IPS-18c (cell line): ENCODE data around the gene BSN.

Experiments
- H3K4me3 ChIP-seq: 2 replicates; pipeline ENCODE4 v1.7.0; 2013; ENCODE audit warnings: low read depth, mild to moderate bottlenecking, low read length, moderate library complexity; ENCODE audit not compliant: insufficient read depth
- H3K9me3 ChIP-seq: one replicate; pipeline ENCODE4 v1.6.1; 2013; ENCODE audit warnings: mild to moderate bottlenecking, low read length, moderate library complexity; ENCODE audit not compliant: control insufficient read depth, insufficient read depth

The BSN gene

DNA sequence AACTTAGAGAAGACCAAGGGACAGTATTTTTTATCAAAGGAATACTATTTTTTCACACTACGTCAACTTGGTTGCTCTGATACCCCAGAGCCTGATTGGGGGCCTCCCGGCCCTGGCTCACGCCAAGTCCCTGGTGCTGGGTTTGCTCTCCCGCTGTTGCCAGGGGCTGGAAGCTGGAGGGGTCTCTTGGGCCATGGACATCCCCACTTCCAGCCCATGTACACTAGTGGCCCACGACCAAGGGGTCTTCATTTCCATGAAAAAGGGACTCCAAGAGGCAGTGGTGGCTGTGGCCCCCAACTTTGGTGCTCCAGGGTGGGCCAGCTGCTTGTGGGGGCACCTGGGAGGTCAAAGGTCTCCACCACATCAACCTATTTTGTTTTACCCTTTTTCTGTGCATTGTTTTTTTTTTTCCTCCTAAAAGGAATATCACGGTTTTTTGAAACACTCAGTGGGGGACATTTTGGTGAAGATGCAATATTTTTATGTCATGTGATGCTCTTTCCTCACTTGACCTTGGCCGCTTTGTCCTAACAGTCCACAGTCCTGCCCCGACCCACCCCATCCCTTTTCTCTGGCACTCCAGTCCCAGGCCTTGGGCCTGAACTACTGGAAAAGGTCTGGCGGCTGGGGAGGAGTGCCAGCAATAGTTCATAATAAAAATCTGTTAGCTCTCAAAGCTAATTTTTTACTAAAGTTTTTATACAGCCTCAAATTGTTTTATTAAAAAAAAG, 20.3 kb upstream of the BSN start:
- Histone ChIP-seq H3K9me3 (no peaks in the 10 kb centered on the region), H3K4me3 (no peak overlapping the region)

DNA sequence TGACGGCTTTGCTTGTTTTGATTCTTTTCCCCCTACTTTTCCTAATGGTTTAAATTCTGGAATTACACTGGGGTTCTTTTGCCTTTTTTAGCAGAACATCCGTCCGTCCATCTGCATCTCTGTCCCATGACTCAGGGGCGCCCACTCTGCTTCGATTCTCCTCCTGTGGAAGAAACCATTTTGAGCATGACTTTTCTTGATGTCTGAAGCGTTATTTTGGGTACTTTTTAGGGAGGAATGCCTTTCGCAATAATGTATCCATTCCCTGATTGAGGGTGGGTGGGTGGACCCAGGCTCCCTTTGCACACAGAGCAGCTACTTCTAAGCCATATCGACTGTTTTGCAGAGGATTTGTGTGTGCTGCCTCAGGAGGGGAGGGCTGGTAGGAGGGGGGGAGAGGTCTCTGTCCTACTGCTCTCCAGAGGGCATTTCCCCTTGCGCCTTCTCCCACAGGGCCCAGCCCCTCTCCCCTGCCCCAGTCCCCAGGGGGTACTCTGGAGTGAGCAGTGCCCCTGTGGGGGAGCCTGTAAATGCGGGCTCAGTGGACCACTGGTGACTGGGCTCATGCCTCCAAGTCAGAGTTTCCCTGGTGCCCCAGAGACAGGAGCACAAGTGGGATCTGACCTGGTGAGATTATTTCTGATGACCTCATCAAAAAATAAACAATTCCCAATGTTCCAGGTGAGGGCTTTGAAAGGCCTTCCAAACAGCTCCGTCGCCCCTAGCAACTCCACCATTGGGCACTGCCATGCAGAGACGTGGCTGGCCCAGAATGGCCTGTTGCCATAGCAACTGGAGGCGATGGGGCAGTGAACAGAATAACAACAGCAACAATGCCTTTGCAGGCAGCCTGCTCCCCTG, 19.5 kb upstream of the BSN start:
- Histone ChIP-seq H3K4me3 (no peak overlapping the region), H3K9me3 (no peaks in the 10 kb centered on the region)

DNA sequence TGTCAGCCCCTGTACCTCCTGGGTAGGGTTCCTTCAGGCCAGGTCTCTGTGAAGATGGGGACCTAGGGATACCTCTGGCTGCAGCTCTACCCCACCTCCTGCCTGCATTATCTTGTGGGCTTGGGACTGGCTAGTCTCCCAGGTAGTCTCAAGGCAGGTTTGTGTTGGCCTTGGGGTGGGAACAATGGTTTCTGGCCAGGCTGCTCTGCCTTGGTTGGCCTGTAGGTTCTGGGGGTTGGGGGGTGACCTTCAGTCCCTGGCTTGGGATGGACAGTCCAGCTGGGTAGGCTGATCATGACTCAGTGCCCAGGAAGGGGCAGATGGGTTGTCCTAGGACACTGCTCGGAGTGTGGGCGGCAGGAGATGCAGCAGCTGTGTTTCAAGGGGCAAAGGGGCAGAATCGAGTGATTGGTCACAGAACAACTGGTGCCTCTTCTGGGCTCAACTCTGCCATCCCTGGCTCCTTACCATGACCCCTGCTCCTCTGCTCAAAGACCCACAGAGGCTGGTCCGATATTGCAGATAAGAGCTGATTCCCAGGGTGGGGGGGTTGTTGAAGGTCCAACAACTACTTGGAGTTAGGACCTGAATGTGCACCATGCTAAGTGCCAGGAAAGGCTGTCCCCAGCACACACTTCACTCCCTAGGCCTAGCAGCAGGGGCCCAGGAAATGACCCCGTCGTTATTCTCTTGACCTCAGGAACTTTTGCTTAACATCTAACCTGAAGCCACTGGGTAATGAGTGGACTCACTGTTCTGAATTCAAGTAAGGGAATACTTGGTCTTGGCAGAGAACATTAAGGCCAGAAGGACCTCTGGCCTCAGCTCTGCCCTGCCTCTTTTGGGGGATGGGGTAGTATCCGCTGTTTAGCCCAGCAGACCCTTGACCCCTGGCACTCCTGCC, 18.1 kb upstream of the BSN start:
- no peak overlapping the region for H3K4me3 ChIP-seq
- no peaks in the 10 kb centered on the region for H3K9me3 ChIP-seq

DNA sequence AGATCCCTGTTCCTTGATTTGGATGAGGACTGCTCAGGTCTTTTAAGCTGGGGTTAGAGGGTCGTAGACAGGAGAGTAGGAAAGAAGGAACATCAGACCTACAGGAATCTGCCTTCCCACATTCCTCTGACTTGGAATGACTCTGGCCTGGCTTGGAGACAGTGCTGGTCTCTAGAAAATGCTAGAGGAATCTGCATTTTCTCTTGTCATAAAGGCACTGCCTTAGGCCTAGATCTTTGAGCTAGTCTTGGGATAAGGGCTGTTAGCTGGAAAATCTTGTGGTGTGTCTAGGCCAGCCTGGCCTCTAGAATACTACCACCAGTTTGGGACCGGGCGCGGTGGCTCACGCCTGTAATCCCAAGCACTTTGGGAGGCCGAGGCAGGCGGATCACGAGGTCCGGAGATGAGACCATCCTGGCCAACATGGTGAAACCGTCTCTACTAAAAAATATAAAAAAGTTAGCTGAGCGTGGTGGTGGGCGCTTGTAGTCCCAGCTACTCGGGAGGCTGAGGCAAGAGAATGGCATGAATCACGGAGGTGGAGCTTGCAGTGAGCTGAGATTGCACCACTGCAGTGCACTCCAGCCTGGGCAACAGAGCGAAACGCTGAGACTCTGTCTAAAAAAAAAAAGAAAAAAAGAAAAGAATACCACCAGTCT, 17.3 kb upstream of the BSN start:
- no peaks in the 10 kb centered on the region for H3K9me3 ChIP-seq

DNA sequence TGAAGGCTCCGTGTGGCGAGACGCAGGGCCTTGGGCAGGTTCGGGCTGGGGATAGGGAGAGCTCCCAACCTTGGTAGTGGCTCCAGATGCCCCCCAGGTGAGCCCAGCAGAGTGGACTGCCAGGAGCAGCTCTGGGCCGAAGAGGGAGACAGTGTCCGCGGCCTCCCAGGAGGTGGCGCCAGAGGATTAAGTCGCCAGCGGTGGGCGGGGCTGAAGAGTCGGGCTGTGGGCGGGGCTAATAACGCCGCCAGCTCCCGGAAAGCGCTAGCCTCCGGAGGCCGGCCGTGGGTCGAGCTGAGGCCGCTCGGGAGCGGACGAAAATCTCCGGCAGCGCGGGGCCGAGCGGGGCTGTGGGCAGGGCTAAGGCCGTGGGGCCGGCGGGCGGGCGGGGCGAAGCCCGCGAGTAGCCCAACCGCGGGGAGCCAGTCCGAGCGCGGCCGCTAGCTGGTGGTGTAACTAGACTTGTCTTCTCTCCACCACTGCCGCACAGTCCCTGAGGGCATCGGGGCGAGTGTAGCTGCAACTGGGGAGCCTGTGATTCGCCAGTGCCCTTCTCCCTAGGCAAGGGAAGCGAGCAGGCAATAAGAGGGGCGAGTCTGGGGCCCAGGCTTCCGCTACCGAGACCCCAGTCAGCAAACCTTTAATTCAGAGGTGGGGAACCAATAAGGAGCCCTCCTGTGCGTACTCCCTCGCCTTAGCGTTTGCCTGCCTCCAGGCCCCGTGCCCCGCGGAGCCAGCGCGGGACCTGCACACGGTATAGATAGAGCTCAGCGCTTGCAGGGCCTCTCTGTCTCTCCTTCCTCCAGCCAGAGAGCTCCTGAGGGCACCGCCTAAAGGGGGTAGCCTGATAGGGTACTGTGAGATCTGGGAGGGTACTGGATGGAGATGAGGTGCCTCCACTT, 14.4 kb upstream of the BSN start:
- Histone ChIP-seq H3K4me3 (peak overlapping the region; percentile 66), H3K9me3 (peaks cover 2% of the 10 kb centered on the region)

More for the DNA sequence above, 17.3 kb upstream of the BSN start:
- no peak overlapping the region for H3K4me3 ChIP-seq

DNA sequence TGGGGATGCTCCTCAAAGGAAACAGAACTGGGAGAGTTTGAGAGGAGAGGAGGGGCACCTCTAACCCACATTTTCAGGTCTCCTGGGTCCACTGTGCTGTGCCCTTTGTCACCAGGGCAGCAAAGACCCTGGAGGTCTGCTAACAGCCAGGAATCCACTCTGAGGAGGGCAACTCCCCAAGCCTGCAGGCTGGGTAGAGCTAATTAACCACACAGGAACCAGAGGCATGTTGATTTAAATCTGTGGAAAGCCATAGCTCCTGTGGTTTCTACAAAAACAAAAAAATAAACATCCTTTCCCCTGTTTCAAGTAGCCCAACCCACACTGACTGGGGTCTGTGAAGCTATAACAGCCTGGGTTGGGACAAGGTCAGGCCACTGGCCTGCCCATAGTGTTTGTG, 2.2 kb upstream of the BSN start:
- no peak overlapping the region for H3K4me3 ChIP-seq
- H3K9me3 ChIP-seq = no peaks in the 10 kb centered on the region

DNA sequence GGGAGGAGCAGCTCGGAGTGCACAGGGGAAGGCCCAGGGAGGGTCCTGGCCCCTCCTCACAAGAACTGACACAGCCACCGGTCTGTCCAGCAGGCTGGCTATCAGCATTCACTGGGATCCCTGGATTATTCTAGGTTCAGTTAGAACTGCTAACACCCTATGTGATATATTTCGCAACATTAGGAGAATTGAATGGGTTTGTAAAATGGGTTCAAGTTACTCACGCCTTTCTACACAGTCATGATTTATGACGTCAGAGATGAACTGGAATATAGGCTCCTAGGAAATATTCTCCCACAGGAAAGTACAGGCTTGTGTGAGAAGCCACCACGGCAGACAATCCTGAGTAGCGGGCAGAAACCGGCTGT, 969 bp upstream of the BSN start:
- peak overlapping the region; percentile 65 for H3K4me3 ChIP-seq
- no peaks in the 10 kb centered on the region for H3K9me3 ChIP-seq

DNA sequence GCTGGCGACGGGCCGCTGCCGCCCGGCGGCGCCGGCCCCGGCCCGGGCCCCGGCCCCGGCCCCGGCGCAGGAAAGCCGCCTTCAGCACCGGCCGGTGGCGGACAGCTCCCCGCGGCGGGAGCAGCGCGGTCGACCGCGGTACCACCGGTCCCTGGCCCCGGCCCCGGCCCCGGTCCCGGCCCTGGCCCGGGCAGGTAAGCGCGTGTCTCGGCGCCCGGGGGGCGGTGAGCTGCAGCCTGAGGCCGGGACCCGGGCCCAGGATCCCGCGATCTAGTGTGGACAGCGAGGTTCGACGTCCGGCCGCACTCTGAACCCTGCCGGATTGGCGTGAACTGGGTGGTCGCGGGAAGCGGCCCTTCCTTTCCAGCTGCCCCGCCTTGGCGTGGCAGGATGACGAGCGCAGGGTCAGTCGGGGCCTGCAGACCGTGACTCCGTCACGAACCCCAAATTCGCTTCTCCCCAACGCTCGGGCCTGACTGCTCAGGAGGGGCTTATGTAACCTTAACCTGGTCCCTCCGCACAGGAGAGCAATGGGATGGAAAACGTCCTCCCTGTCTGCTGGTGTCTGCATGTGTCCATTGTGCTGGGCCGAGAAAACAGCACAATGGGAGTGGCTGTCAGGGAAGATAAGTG, 472 bp downstream of the BSN start:
- Histone ChIP-seq H3K9me3 (no peaks in the 10 kb centered on the region), H3K4me3 (peak overlapping the region; percentile 72)

DNA sequence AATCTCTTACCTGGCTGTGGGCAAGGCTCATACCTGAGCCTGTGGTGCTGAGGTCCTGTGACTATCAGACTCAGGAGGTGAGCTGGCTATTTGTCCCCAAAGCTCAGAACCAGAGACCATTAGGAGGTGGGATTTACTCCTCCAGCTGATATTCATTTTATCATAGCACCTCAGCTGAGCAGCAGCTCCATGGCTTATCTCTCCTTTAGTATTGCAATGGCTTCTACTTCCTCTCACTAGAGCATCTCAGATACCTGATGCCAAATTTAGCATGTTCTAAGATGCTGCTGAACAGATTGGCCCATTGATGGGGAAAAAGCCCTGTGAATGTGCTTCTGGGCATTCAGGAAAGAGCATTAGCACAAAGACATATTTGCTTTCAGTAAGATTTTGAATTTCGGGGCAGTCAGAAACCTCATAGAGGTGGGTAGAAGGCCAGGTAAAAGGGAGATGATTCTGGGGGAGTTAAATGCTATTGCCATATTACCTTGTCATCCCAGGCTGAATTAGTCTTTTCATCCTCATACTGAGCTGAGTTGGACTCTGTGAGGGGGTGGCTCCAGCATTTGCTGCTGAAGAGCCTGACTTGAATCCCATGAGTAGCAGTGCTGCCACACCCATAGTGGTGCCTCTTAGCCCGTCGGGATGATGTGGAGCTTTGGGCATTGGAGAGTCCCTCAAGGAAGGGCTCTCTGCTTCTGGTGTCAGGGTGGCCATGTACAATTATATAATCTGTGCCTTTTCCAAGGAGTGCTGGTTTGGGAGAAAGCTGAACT, 2.4 kb downstream of the BSN start:
- H3K4me3 ChIP-seq = no peak overlapping the region
- no peaks in the 10 kb centered on the region for H3K9me3 ChIP-seq

DNA sequence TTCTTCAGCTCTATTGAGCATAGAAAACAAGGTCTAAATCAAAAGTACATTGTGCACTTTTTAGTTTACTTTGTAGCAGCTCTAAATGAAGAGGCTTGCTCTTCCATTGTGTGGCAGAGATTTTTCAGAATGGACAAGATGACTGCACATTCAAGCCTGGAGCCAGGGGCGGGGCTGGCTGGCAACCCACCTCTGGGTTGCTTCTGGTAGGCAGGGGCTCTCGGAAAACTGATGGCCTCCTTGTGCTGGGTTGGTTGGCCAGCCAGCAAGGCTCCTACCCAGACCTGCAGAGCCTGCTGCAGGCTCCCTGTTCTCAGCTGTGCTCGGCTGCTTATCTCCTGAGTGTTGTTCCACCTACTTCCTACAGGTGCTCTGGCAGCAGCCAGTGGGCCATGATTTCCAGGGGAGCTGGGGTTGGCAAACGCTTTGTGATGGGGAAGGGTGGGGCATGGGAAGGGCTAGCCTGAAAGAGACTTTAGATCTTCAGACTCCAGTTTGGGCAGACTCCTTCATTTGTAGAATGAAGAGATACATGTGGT, 8.8 kb downstream of the BSN start:
- no peak overlapping the region for H3K4me3 ChIP-seq
- peaks cover 2% of the 10 kb centered on the region for H3K9me3 ChIP-seq

DNA sequence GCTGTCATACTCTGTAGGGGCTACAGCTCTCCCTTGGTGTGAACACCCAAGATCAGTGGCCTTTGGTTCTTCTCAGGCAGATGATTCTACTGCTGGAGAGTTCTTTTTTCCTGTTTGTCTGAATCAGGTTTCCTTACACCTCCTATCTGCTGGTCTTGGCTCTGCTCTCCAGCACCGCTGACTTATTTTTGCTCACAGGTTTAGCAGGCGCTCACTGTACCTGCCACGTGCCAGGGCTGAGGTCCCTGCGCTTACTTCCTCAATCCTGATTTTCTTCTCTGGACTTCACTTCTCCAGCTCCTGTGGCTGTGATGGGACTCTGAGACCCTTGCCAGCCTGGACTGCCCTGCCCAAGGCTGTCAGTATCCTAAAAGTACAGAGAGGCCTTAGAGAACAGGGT, 9.5 kb downstream of the BSN start:
- H3K4me3 ChIP-seq = no peak overlapping the region
- peaks cover 2% of the 10 kb centered on the region for H3K9me3 ChIP-seq

DNA sequence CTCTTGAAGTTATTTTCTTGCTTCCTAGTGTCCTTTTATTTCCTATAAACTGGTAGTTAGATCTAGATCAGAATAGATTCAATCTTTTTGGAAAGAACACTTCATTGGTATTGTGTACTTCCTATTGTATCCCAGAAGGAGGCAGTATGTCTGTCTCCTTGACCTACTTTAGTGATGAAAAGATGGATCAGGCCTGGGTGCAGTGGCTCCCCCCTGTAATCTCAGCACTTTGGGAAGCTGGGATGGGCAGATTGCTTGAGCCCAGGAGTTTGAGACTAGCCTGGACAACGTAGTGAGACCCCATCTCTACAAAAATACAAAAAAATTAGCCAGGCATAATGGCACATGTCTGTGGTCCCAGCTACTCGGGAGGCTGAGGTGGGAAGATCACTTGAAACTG, 12.0 kb downstream of the BSN start:
- Histone ChIP-seq H3K9me3 (peaks cover 2% of the 10 kb centered on the region), H3K4me3 (no peak overlapping the region)

DNA sequence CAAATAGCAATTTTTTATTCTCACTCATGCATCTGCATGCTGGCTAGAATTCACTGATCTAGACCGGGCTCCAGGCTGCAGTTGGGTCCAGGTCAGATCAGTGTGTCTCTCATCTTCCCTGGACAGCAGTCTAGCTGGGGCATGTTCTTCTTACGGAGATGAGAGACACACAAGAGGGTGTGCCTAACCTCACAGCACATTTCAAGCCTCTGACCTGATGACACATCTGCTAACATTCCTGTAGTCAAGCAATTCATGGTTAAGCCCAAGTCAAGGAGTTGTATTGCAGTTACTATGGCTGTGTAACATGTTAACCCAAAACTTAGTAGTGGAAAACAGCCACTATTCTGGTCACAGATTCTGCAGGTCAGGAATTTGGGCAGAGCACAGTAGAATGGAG, 13.1 kb downstream of the BSN start:
- no peak overlapping the region for H3K4me3 ChIP-seq
- H3K9me3 ChIP-seq = peaks cover 2% of the 10 kb centered on the region

DNA sequence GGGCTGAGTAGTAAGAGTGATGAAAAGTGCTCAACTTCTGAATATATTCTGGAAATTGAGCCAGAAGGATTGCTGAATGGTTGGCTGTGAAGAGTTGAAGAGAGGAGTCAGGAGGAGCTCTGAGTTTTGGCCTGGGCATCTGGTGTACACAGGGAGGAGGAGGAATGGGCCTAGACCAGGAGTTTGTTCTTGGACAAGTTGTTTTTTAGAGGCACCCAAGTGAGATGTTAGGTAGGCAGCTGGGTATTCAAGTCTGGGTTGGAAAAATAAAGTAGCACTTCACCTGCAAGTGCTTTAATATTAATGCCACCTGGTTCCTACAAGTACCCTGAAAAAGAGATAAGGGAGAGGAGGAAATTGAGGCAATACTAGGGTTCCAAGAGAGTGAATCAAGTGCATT, 14.7 kb downstream of the BSN start:
- Histone ChIP-seq H3K9me3 (peaks cover 2% of the 10 kb centered on the region), H3K4me3 (no peak overlapping the region)

DNA sequence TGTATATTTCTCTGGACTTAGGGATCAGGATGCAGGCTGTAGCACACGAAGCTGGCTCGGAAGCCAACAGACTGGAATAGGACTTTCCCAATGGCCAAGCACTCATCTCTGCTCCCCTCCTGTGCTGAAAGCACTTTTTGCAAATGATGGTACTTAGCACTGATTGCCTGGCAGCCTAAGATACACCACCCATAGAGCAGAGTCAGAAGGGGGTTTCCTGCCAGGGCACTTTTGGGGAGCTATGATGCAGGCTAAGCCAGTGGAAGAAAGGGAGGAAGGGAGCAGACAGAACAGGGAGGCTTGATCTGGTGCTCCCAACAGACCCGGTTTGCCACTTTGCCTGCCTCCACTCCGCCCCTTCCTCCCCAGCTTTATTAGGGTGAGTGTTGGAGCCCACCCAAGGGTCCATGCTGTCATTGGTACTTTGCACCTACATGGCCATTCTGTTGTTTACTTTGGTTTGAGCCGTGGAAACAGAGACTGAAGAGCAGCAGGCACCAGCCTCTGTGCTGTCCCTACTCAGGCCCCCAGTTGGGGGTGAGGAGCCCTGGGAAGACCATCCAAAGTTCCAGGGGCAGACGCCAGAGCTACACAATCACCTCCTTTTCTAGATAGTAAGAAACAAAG, 15.9 kb downstream of the BSN start:
- peaks cover 2% of the 10 kb centered on the region for H3K9me3 ChIP-seq
- H3K4me3 ChIP-seq = no peak overlapping the region; the same call in 1 of the 2 replicates
